IPS-11a (cell line): ENCODE data around the gene RAPGEF4.

ENCODE experiments used
- H3K4me3 ChIP-seq: one replicate; pipeline ENCODE4 v1.5.1; 2013; ENCODE audit warnings: low read depth, low read length, control low read depth

Gene RAPGEF4

DNA sequence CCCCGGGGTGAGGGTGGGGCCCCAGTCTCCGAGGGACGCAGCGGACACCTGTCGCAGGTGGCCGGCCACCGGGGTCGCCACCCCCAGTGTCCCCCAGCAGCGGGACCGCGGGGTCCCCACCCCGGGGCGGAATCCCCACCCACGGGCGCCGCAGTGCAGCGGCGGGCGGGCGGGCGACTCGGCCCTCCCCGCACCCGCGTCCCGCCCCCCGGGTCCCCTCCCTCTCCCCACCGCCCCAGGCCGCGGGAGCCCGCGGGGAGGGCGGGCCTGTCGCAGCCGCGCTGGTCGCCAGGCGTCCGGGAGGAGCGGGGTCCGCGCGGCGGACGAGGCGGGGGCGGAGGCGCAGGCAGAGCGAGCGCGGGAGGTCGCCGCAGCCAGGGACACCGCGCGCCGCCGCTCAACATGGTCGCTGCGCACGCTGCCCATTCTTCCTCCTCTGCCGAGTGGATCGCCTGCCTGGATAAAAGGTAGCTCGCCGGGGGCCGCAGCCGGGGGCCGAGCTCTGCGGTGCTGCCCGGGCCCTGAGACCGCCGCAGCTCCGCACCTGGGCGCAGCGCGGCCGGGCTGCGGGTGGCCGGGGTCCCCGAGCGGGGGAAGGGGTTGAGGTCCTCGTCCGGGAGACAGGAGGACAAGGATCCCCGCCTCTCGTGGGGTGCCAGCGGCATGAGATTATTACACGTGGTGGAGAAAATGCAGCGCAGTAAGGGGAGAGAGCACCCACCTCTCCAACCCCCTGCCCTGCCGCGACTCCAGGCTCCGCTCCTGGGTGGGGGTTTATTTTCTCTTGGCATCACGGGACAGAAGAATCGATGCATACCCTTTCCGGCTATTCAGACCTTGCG is at the start of gene RAPGEF4:
RAPGEF4 (plus strand) TSS at position 264 of the 842 bp plus-strand sequence; CDS start at position 403, 139 bp downstream.
- H3K4me3 ChIP-seq: peak within 1 kb of the TSS; percentile 60

DNA sequence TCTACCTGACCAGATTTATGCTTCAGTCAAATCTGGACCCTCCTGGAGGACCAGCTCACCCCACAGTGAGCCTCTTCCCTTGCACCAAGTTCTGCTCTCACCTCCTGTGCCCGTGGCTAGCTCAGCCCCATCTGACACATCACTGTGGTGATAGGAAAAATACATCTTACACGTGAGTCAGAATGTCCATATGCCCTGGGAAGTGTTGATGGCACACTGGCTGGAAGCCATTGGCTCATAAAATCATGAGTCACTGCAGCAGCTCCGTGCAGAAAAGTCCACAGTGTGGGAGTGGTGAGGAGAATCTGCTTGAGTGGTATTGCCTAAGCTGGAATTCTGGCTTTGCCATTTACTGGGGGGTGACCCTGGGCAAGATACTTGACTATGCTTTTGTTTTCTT is 42.6 kb upstream of the RAPGEF4 start:
- no peak overlapping the region for H3K4me3 ChIP-seq

DNA sequence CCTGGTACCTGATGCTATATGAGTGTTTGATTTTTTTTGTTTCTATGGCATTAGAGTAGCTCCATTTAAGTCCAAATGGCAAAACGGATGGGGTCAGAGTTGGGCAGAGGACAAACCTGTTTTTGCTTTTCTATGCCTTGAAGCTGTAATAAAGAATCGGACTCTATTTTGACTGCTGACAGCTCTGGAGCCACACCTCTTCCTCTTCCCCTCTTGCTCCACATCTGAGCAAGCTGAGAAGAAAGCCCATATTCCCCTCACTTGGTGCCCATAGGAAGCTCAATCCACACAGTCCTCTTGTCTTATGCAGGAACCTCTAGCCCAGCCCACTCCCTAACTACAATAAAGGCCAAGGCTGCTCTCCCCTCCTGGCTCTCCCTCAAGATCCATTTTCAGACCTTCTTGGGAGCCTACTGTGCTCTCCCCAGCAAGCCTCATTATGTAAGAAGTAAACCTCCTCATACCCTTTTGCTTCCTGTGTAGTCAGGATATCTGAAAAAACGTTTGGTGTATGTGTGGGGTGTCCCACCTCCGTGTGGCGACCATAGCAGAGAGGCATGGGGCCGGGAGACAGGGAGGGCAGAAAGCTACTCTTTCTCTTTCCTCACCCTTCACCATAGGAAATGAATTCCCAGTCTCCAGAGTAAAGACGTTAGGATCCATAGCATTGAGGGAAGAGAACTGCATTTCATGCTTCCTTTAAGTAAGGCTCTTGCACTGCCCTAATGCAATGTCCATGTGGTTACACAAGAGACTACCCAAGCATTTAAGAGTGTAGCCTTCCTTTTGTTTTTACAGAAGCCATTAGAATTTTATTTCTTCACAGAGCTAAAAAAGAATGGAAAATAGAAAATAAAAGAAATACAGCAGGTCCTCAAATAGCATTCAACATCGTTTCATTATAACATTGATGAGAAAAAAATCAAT is 41.9 kb upstream of the RAPGEF4 start:
- H3K4me3 ChIP-seq: no peak overlapping the region

DNA sequence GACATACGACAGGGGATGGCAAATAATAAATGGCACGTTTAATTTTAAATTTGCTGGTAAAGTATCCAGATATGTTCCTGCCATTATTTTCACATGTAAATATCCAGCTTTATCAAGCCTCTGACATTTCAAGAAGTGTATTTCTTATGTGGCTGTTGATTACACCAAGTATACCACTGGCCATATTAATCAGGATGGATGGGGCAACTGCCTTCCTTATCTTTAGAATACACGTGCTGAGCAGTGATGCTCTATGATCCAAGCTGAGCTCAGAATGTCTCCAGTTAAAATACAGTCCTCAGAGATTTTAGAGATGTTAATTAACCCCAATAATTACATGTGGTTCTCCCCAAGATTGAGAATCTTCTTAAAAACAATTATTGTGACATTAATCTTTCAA is 38.3 kb upstream of the RAPGEF4 start:
- no peak overlapping the region for H3K4me3 ChIP-seq

DNA sequence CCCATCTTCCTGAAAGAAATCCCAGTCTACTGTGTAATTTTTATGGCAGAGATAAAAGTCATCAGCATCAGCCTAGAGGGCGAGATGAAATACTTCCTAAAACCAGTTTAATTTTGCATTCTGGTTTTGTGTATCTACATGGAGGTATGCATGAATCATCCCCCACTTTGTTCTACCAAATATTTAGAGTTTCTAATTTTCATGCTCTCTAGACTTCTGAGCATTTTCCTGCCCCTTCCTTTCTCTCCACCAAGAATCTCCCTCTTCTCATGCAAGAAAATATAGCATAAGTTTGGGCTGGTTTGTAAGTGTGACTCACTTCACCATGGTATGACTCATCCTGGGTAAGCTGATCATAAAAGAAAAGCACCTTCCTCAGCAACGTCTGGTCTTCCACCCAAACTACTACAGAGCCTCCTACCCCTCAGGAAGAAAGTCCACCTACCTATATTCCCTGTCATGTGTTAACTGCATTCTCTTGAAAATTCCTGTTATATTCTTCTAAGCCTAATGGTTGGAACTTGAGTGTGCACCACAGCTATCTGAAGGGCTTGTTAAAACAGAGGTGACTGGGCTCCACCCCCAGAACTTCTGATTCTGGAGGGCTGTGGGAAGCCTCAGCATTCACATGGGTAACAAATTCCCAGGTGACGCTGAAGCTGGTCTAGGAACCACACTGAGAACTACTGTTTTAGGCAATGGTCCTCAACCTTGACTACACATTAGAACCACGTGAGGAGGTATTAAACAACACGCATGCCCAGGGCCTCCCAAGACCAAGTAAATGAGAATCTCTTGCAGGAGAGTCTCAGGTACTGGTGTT is 37.4 kb upstream of the RAPGEF4 start:
- H3K4me3 ChIP-seq: no peak overlapping the region

DNA sequence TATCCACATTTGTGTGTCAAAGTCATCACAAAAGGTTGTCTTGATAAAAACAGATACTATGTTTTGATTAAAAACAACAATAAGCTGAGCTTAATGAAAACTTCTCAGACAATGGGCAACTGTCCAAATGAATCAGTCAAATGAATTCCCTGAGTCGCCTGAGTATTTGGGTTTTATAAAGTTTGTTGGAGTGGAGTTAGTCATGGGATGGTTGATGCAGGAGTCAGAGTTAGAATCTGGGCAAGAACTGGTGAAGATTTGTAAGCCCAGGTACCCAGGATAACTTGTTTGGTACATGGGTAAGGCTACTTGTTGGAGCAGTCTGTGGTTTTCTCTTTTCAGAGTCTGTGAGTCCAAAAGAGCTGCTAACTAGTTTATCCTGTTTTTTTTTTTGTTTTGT is 34.4 kb upstream of the RAPGEF4 start:
- H3K4me3 ChIP-seq: no peak overlapping the region

DNA sequence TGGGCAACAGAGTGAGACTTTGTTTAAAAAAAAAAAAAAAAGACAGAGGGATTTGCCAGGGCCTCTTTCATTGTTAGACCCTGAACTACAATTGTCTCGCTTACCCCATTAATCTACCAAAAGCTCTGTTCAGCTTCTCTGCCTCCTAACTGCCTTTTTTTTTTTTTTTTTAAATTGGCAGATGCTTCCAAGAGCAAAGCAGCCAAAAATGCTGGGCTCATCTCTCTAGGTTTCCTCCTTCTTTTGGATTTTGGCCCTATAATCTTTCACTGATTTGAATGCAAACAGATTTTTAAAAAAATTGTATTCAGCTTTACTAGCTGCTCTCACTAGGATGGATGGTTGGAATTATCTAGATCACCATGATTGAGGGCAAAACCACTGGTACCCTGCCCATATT is 33.2 kb upstream of the RAPGEF4 start:
- H3K4me3 ChIP-seq: no peak overlapping the region

DNA sequence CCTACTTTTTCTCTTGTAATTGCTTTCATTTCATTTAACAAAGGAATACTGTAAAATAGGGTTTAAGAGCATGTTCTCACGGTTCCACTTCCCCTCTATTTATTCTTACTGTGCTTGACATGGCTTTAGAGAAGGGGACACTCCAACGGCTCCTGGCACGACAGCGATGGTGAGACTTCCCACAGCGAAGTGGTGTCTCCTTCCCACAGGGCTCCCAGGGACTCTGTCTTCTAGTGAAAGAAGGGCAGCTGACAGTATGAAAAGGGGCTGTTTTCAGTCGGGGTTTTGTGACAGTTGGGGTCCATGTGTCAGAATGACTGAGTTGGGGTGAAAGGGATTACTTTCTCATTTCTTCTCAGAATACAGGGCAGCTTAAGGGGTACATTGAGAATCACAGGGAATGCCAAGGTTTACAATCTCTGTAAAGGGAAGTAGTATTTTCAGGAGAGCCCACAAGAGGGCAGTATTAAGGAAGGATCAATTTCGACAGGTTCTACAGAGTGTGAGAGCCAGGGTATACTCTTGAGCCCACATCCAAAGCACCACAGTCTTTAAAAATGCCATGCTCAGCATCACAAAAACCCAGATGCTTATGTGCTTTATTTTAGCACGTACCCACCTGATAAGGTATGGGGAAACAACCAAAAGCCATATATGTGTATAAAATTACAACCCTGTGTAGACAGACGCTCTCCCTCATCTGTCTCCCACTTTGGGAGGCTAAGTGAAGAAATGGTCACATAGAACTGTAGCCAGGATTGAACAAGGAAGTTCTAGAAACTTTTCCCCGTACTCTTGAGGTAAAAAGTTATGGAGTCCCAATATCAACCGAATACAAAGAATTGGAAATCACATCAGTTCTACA is 31.3 kb upstream of the RAPGEF4 start:
- H3K4me3 ChIP-seq: no peak overlapping the region

DNA sequence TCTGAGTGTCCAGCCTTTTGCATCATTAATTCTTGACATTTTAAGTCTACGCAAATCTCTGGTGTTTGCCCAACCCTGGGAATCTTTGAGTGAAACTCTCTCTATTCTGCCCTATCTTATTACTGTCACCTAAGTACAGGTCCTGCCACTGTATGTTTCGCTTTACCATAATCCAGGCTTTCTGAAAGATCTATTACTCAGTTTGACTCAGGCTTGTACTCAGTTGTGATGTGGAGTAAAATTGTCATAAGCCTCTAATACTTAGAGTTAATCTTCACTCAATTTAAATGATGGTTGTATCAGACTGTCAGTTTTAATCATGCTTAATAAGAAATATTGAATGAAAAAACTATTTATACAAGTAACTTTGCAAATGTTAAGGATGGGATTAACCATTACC is 30.3 kb upstream of the RAPGEF4 start:
- no peak overlapping the region for H3K4me3 ChIP-seq

DNA sequence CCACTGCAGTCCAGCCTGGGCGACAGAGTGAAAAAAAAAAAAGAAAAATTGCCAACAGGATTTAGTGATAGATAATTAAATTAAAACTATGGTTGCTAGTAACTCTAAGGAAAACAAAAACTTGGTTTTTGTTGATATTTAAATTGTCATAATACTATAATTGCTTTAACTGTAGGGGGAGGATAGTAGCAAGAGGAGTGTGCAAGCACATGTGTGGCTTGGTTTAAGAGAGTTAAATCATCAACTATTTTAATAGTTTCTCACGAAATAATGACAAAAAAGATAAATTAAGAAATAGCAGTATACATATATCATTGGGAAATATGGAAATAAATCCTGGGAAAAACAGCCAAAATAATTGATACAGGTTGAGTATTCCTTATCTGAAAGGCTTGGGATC is 27.4 kb upstream of the RAPGEF4 start:
- no peak overlapping the region for H3K4me3 ChIP-seq

DNA sequence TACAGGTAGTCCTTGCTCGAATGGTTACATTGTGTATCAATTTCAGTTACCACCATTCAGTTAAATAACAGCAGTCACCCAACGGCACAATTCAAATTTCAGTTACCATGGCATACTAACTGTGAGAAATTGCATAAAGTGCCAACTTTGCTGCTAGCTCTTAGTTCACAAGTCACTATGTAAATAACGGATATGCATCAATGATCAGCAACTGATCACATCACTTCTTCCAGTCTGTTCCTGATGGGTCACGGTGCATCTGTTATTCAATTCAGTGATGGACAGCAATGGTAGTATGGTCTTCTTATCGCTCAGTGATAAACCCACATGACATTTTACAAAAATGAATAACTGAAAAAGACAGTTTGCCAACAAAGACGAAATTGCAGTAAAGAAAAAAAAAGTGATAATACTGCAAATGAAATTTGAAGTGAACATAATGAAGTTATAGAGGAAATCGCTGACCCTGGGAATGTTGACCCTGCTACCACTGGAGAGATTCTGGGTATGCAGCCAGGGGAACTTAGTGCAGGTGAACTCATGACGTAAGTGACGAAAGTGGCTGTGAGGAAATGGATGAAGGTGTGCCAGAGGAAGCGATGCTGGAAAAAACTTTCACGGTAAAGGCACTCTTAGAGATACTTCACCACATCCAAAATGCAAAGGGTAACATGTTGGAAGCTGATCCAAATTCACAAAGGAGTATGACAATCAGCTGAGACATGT is 25.9 kb upstream of the RAPGEF4 start:
- H3K4me3 ChIP-seq: no peak overlapping the region

DNA sequence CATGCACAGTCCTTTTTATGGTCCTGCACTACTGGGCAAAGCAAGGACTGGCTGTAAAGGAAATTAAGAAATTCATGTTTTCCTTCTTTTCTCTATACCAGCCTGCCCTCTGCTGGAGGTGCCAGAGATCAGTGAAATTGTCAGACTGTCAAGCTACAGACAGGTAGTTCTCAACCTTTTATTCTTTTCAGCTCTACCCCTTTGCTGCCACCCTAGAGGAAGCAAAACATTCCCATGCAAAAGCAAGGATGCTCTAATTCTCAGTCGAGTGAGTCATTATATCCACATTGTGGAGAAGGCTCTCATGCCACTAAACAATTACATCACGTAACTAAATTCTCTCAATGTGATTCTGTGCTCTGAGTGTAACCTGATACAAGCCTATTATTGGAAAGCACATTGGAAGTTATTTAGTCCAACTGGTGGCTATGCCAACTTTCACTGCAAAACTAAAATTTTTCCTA is 25.0 kb upstream of the RAPGEF4 start:
- H3K4me3 ChIP-seq: no peak overlapping the region

DNA sequence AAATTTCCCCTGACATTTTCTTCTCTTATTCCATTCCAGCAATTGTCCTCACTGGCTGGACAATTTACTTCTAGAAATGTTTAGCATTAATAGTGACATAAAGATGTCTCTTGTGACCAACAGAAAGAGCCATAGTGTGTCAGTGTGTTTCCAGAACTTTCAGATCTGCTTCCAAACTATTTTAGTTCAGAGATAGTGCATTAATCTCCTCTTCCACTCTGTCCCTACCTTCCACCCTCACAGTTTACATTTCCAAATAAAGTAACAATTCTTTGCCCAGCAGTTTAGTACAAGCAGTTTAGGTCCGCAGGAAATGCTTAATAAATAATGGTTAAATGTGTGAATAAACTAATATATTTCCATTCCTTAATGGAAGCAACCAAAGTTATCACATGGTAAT is 24.5 kb upstream of the RAPGEF4 start:
- no peak overlapping the region for H3K4me3 ChIP-seq

DNA sequence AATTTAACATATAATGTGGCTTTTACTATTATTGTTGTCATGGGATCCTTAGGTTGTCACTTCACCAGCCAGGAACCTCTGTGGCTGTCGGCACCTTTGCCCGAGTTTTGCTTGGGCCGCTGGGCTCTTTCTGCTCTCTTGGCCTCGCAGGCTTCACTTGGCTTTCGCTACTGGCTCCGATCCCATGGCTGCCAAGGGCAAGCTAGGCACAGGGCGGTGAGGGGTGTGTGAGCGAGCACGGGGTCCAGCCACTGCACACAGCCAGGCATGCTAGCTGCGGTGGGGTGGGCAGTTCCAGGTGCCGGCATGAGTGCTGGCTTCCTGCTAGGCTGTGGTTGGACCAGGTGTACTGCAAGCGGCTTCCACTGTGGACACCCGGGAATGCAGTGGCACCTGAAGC is 23.4 kb upstream of the RAPGEF4 start:
- H3K4me3 ChIP-seq: no peak overlapping the region

DNA sequence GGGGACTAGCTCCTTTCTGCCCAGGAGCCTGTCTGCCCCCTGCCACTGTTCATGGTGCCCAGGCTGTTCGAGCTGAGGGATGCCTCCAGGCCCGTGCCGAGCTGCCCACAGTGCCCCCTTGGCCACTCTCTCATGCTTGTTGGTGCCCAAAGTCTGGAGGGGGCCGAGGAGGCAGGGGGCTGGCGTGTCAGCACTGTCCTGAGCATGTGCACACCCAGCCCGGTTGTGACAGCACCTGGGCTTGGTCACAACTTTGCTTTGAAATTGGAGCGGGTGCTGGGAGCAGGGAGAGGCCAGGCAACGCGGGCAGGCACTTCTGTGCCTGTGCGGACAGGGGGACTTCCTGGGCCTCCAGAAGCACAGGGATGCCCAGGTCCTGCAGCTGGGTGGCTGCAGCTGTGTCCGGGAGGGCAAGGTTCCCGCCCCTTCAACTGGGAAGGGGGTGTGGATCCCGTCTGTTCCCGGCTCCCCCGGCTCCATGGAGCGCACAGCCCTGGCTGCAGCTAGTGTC is 22.2 kb upstream of the RAPGEF4 start:
- H3K4me3 ChIP-seq: no peak overlapping the region

DNA sequence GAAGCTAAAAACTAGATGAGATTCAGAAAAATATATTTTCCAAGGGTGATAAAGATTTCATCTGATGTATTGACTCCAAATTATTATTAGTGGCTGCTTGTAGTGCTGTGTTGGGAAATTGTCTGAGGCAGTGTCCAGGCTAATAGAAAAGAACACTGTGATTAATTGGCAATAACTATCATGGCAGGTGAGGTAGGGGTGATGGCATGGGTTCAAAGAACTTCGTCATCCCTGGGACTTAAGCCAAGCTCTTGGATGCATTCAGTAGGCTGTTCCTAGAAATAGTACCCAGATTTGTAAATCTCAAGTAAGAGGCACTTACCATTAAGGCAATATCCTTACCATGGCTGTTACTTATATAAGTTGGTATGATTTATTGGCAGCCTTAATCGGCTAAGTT is 13.2 kb upstream of the RAPGEF4 start:
- H3K4me3 ChIP-seq: no peak overlapping the region

DNA sequence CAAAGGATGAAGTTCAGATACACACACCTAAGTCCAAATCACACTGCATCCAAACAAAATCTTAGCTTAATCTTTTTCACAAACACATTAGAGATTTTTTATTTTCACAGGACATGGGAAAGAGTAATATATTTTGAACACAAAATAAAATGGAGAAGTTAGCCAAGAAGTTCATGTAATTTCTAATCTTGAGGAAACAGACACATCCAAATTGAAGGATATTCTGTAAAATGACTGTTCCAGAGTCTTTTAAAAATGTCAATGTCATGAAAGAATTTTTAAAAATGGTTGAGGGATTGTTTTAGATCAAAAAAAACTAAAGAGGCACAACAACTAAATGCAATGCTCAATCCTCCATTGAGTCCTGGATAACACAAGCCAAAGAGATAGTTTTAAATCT is 12.4 kb upstream of the RAPGEF4 start:
- no peak overlapping the region for H3K4me3 ChIP-seq

DNA sequence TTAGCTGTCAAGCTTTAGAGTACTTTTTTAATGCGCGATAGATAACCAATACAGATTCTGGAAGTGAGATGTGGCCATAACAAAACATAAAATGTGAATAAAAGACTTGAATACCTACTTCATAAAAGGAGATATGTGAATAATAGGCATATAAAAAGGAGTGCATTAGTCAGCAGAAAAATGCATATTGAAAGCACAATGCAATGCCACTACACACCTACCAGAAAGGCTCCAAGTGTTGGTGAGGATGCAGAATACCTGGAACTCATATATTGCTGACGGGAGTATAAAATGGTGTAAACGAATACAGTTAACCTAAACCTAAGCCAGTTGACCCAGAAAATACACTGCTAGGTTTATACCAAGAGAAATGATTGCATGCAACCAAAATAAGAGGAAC is 10.9 kb upstream of the RAPGEF4 start:
- no peak overlapping the region for H3K4me3 ChIP-seq

DNA sequence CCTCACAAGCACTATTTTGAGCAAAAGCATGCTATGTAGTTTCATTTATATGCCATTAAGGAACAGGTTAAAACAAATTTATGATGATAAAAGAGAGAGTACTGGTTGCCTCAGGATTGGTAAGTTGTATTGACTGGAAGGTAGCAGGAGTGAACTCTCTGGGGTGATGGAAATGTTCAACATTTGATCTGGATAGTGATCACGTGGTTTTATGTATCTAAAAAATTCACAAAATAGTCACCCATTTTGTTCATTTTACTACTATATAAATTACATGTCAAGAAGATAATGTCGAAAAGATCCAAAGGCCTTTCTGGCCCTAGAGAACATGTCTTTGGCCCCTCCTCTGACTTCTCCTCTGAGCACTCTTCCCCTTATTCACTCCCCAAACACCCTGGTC is 10.4 kb upstream of the RAPGEF4 start:
- H3K4me3 ChIP-seq: no peak overlapping the region
